IMR-90 (cell line): Measurements from ENCODE around the gene GRK5. TPM values are rescaled to one million over a fixed set of nuclear protein-coding genes. Genes with fewer than 3 reads are reported as not detected.

ENCODE experiments used
- CTCF ChIP-seq: conservative IDR thresholded peaks from 2 replicates; pipeline ENCODE4 v1.5.1; 2012; ENCODE audit warnings: mild to moderate bottlenecking, low read depth, low read length, improper control_type of control experiment
- NFE2L2 ChIP-seq: fragments of 150-350 bp; IDR thresholded peaks from 2 replicates; pipeline ENCODE4 v1.6.1; 2016; ENCODE audit warnings: low read depth, mild to moderate bottlenecking, low read length
- RFX5 ChIP-seq: IDR thresholded peaks from 2 replicates; pipeline ENCODE4 v1.8.0; 2012; ENCODE audit warnings: low read depth, mild to moderate bottlenecking, low read length, moderate library complexity
- polyA plus RNA-seq, 3 experiments: library from polyadenylated mRNA; depleted of rRNA; stranded (reverse); fragments of >200 nt; gene quantifications; 2 replicates each; pipeline ENCODE4 v1.2.3, GENCODE V29; 2012; ENCODE audit warnings: low replicate concordance in 1 of 3
- total RNA-seq: library from RNA; depleted of rRNA; stranded (reverse); fragments of >200 nt; gene quantifications from 2 replicates; pipeline ENCODE4 v1.2.3, GENCODE V29; 2012

The GRK5 gene
- total and polyA plus RNA-seq, 2 of the 4 experiments (the other 2 are of a cell fraction) = 12.9 to 16.3 TPM

GRCh38 chr10:119246862-119247549, 39.6 kb downstream of the GRK5 start (continued):
- TF ChIP-seq CTCF (0 out of 2 replicates have a peak, but pooled peaks have one; percentile 16), RFX5 (no peak), NFE2L2 (no peak)
